Mesenteric fat pad (tissue), 1 donor: ENCODE measurements around the gene IFTAP. TPM values are rescaled to one million over a fixed set of nuclear protein-coding genes. Genes with fewer than 3 reads are reported as not detected.
"Not testable (repeated sequence)": the region's sequence is repeated elsewhere in the genome, so short reads cannot be mapped to it uniquely, and the experiment has no call there.

Source experiments
- DNase-seq: peaks from one replicate; pipeline ENCODE4 v3.0.0-alpha.2; 2020; ENCODE audit warnings: low spot score
- total RNA-seq: library from RNA; stranded (reverse); fragmentation: NEBNext Ultra II Directional; extraction: Animal tissue kit (Norgen Biotek cat#: 25700); gene quantifications from one replicate; pipeline ENCODE4 v1.2.1, GENCODE V29; 2021
- donor health status: DM: yes; HTN: yes; CAD: no.

The IFTAP gene
- total RNA-seq, 1 donor from 2014 or later, result 11.3 TPM

DNA sequence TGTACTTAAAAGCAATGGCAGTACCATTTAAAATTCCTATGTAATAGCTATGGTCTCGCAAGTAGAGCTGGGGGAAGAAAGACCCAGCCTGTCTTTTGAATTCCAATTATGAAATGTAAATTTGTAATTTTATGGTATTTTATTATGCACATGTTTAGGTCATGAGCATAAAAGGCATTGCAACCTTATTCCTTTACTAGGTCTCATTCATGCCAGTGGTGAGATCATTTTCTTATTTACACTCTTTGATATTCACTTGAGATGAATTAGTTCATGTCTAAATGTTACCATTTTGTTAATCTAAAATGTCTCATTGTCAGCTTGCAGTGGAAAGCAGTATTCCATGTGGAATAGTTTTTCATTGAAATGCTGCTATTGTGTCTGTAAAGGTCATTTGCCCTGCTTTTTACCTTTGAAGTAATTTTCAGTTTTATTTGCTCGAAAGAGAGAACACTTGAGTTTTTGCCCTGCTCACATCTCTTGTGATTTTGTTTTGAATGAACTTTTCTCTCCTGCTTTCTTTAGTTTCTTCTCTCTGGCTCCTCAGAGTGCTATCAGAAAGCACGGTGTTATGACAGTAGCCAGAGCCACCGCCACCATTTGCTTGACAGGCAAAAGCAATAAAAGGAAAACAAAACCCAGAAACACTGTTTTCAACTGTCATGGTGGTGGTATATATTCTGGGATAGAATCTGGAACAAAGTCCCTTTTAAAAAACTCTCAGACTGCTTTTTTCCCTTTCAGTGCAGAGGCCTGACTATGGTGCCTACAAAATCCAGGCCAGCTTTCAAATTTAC, 41.0 kb downstream of the IFTAP start:
- no peak for DNase-seq

DNA sequence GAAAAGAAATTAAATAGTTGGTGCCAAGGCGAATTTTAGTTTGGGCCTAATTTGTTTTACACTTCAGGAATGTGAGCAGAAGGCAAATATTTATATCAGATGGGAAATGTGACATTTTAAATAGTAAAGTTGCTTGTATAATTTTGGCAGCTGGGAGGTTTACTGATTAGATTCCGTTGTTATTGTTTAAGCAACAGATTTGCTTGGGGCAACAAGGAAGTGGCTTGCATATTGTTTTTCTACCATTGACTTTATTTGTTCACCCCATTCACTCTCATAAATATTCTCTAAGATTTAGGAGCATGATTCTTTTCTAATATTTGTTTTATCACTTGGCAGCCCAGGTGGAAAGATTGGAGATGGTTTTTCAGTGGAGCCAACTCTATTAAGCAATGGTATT, 44.3 kb downstream of the IFTAP start:
- DNase-seq, result no peak

DNA sequence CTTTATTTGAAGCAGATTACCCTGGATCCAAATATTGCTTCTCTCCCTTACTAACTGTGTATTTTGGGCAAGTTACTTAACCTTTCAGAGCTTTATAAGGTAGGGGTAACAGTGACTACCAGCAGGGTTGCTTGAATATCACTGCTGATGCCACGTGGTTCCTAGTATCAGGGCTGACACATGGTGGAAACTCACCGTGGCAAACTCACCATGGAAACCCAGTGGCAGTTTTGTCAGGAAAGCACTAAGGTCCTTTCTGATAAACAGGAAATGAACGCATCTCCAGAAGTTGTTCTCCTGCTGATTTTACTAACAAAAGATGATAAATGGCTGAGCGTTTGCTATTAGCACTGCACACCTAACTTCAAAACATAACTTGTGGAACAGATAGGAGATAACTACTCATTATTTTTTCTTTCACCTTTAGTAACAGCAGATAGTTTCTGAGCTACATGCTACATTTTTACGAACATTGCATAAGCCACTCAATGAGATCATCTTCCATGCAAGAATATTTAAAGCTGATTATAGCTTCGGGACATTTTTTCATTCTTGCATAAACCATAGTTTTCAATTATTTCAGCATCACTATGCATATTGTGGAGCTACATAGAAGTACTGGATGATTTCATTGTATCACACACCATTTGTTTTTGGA, 63.4 kb downstream of the IFTAP start:
- no peak for DNase-seq

DNA sequence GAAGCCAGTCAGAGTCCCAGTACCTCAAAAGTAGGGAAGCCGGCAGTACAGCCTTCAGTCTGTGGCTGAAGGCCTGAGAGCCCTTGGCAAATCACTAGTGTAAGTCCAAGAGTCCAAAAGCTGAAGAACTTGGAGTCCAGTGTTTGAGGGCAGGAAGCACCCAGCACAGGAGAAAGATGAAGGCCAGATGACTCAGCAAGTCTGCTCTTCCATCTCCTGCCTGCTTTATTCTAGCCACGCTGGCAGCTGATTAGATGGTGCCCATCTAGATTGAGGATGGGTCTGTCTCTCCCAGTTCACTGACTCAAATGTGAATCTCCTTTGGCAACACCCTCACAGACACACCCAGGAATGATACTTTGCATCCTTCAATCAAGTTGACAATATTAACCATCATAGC, 67.1 kb downstream of the IFTAP start:
- DNase-seq, result not testable (repeated sequence)

- no peak for DNase-seq
Observed at GRCh38 chr11:36672815-36673450, 78.6 kb downstream of the IFTAP start.

GRCh38 chr11:36679547-36679946, 85.2 kb downstream of the IFTAP start:
- DNase-seq, result not testable (repeated sequence)

DNA sequence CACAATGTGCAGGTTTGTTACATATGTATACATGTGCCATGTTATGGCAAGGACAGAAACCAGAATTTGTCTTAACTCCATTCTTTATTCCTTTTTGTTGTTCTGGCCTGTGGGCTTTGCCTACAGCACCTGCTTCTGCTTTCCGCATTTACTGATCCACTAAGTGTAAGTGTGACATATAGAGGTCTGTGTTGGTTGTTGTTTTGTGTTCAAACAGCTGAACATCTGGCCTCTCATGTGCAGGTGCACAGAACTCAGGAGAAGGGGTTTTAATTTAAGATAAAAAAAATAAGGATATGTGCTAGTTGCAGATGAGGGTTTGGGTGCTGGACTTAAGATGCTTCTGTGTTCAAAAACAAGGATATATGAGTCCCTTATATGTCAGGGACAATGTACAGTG, 89.5 kb downstream of the IFTAP start:
- no peak for DNase-seq

GRCh38 chr11:36684840-36685801, 90.8 kb downstream of the IFTAP start:
- DNase-seq, result no peak

GRCh38 chr11:36688132-36688531, 93.8 kb downstream of the IFTAP start:
- DNase-seq, result no peak

DNA sequence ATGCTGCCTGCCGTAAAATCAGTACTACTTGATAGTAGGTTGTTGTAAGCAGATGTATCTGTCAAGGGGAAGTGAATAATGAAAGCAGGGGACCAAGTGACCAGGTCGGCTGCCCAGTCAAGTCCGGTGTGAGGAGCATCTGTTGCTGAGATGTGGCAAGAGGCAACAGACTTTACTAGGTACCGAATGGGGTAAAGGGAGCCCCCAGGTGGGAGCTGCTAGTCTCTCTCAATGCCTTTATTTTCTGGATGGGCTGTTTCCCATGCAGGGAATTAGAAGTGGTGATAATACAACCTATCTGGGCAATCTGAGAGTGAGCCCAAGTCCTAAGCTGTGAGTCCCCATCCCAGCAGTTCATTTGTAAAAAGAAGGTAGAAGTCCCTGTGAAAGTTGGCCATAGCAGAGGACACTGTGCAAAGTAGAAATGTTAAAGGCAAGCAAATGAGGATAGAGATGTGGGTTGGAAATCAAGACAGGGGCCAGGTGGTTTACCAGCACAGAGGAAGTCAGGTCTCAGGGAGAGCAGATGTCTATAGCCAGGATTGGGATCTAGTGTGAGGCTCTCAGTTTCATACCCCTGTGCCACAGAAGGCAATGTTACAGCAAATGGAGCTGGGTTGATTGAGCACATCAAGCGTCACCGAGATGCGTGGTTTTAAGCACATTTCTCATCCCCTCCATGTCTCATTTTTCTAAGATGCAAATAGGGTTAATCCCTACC, 94.4 kb downstream of the IFTAP start:
- DNase-seq, result no peak

- DNase-seq, result no peak
Observed at GRCh38 chr11:36689442-36689841, 95.1 kb downstream of the IFTAP start.

GRCh38 chr11:36692704-36693103, 98.4 kb downstream of the IFTAP start:
- no peak for DNase-seq

DNA sequence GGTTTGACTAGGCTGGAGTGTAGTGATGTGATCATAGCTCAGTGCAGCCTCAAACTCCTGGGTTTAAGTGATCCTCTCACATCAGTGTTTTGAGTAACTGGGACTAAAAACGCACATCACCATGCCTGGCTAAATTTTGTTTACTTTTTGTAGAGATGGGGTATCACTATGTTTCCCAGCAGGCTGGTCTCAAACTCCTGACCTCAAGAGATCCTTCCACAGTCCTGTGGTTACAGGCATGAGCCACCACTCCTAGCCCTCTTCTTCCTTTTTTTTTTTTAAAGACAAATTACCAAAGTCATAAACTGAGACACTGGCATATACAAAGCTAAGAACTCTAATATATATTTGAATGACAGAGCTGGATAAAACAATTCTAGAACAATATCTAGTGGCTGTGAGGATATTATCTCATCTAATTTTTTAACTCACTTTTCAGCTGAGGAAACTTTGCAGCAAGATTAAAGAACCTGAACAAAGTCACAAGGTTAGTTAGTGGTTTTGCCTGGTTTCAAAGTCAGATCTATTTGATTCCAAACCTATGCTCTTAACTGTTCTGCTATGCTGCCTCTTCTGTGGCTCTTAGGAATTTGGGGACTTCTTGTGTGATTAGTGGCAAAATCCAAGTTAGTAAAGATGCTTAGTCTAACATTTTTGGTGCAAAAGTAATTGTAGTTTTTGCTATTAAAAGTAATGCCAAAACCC, 99.0 kb downstream of the IFTAP start:
- no peak for DNase-seq

DNA sequence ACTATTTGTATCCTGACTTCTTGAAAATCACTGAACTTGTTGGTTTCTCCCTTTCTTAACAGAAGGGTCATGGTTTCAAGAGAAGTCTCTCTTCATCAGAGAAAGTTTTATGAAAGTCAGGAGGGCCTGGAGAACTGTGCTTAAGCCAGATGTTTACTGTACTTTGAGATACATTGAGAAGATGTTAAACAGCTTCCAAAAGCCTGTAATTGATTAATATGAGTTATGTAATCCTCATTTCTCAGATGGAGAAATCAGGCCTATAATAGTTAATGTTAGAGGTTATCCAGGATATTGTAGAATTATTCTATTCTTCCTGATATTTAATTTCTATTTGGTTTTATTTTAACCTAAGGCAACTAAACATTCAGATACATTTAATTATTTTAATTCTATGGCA, 100.8 kb downstream of the IFTAP start:
- DNase-seq, result no peak

DNA sequence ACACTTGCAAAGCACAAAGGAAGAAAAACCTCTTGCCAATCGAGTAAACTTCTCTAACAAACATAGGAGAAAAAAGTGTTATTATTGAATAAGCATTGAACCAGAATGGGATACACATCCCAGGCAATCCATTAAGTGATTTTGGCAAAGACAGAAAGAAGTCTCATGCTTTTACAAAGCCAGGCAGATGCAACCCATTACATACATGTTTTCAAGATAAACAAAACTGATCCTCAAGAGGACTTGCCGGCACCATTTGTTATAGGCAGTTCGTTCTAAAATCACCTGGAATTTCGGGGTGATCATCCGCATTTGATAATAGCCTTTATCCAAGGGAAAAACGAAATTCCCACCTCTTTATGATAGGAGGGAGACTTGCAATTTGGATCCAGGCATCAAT, 101.3 kb downstream of the IFTAP start:
- no peak for DNase-seq

DNA sequence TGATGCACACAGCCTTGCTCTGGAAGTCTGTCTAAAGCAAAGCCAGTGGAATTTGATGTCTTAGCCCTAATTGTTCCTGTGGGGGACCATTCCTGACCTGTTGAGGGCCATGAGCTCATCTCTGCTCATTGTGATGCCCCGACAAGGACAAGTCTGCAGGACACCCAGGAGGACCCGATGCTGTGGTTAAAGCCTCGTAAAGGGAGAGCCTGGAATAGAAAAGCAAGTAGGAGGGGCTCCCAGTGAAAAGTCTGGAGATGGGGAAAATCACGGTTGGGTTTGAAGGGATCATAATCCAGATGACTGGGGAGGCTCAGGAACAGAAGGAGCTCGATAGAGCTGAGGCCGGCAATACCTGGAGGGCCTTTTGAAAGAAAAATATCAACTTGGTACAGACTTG, 102.2 kb downstream of the IFTAP start:
- no peak for DNase-seq

DNA sequence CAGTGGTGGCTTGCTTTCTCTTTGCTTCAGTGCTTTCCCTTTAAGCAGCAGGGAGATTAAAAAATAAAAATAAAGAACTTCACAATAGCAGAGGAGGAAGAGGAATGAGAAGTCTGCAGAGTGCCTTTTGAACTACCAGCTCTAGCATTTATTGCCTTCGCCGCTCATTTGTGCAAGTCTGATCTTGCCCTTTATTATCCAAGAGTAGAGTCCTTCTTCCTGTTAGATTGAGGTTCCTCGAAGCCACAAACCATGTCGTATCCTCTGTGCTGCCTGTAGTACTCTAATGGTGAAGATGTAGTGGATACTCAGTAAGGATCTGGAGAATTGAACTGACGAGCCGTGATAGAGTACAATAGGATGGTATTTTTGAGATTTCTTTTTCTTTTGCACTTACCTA, 105.0 kb downstream of the IFTAP start:
- DNase-seq, result no peak

DNA sequence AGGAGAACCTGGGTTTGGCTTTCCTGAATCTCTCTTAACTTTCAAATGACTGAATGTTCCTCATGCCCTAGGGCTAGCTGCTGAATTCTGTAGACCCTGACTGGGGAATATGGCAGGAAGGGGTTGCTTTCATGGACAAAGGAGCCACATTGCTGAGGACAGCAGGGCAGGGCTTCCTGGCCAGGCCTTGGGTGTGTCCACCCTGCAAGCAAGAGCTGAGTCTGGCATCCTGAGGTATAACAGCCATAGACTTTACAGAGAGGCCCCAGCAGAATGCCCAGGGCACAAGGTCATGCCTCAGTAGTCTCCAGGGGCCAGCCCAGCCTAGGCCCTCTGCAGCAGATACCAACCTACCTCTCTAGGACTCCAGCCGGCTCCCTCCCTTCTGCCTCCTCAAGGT, 105.9 kb downstream of the IFTAP start:
- no peak for DNase-seq

DNA sequence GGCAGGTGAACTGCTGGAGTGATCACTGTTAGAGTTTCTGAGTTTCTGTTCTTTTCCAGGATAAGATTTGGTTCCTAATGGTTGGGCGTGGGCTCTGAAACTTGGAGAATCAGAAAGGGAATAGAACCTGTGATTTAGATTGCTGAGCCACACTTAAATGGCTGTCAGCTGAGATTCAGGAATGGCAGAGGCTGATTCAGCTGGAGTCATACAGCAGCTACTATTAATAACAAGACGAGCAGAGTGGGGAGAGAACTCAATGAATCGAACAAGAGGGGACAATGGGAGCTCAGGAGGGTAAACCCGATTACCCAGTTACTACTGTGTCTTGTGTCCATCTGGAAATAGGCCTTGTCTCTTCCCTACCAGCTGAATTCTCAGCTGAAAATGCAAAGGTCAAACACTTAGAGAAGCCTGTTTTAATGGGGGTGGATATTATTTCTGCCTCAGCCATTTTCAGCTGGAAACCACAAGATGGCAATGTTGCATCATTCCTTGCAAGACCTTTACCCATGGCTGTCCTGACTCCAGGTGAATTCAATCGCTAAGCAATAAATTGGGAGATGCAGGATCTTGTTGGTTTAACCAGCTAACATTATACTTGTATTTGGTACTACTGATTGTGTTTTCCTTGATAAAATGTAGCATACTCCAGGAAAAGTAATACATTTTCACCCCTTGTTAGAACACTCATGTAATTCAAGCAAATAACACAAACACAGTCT, 108.2 kb downstream of the IFTAP start:
- DNase-seq, result no peak
